ENCODE results near the gene SEPTIN3. TPM values are rescaled to one million over a fixed set of nuclear protein-coding genes. Genes with fewer than 3 reads are reported as not detected.

SEPTIN3 gene
- total RNA-seq, 2 donors from 2014 or later = not detected

DNA sequence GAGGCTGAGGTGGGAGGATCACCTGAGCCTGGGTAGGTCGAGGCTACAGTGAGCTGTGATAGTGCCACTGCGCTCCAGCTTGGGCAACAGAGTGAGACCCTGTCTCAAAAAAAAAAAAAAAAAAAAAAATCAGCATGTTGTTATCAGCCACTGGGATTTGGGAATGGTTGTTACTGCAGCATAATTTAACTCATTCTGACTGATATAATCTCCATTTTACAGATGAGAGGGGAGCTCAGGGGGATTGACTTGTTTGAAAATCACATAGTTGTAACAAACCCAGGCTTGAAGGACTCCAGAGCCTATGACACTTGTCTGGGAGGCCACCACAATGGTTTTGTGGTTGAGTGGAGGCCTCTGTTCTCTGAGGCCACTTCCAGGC, 3.0 kb upstream of the SEPTIN3 start:
- TF ChIP-seq CTCF (IDR thresholded peaks at IDR 0.05) = no peak

GRCh38 chr22:41966607-41967240, 2.5 kb upstream of the SEPTIN3 start:
- Histone ChIP-seq H3K4me3 (no peak overlapping the region), H3K9me3 (no peaks in the 10 kb centered on the region), H3K27me3 (replicated peaks; ENCODE audit: insufficient read depth) (no peaks in the 10 kb centered on the region), H3K27ac (no peak overlapping the region), H3K4me1 (ENCODE audit: control insufficient read depth in 1 of 2, low read depth in 2 of 2) (no peaks in the 10 kb centered on the region), H3K36me3 (no peaks in the 10 kb centered on the region)
- TF ChIP-seq CTCF (IDR thresholded peaks at IDR 0.05) = no peak
- DNase-seq (ENCODE audit: low spot score) = no peak
- no peak for ATAC-seq (ENCODE audit: insufficient number of reproducible peaks, low FRiP score, low read depth)

More for the DNA sequence above, 3.0 kb upstream of the SEPTIN3 start:
- Histone ChIP-seq H3K9me3 (no peaks in the 10 kb centered on the region), H3K36me3 (no peaks in the 10 kb centered on the region), H3K4me1 (ENCODE audit: control insufficient read depth in 1 of 2, low read depth in 2 of 2) (no peaks in the 10 kb centered on the region), H3K27ac (no peak overlapping the region), H3K27me3 (replicated peaks; ENCODE audit: insufficient read depth) (no peaks in the 10 kb centered on the region), H3K4me3 (no peak overlapping the region)
- no peak for DNase-seq (ENCODE audit: low spot score)
- no peak for ATAC-seq (ENCODE audit: insufficient number of reproducible peaks, low FRiP score, low read depth)

GRCh38 chr22:41968601-41969000, 642 bp upstream of the SEPTIN3 start:
- Histone ChIP-seq H3K36me3 (no peaks in the 10 kb centered on the region), H3K9me3 (no peaks in the 10 kb centered on the region), H3K27me3 (replicated peaks; ENCODE audit: insufficient read depth) (no peaks in the 10 kb centered on the region), H3K4me3 (no peak overlapping the region), H3K4me1 (ENCODE audit: control insufficient read depth in 1 of 2, low read depth in 2 of 2) (no peaks in the 10 kb centered on the region), H3K27ac (no peak overlapping the region)
- DNase-seq (ENCODE audit: low spot score) = no peak
- TF ChIP-seq CTCF (IDR thresholded peaks at IDR 0.05) = no peak
- no peak for ATAC-seq (ENCODE audit: insufficient number of reproducible peaks, low FRiP score, low read depth)

DNA sequence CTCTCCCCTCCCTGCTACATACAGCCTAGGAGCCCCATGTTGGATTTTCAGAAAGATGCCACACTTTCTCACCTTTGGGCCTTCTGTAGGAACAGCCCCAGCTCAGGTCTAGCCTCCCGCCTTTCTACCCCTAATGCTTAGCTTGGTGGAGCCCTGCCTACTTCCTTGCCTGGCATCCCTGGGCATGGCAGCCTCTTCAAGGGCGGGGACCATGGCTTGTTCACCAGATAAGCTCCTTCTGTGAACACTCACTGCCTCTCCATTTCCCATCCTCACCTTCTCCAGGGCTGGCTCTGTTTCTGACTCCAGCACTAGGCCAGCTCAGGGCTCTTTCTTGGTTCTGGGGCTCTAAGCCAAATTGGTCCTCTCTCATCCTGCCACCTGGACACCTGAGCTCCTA, 1.4 kb downstream of the SEPTIN3 start:
- DNase-seq (ENCODE audit: low spot score) (no peak), ATAC-seq (ENCODE audit: insufficient number of reproducible peaks, low FRiP score, low read depth) (no peak)
- Histone ChIP-seq H3K27me3 (replicated peaks; ENCODE audit: insufficient read depth) (no peaks in the 10 kb centered on the region), H3K4me1 (ENCODE audit: control insufficient read depth in 1 of 2, low read depth in 2 of 2) (no peaks in the 10 kb centered on the region), H3K36me3 (no peaks in the 10 kb centered on the region), H3K27ac (no peak overlapping the region), H3K9me3 (no peaks in the 10 kb centered on the region), H3K4me3 (no peak overlapping the region)
- TF ChIP-seq CTCF (IDR thresholded peaks at IDR 0.05) = no peak

GRCh38 chr22:41971431-41971830, 2.2 kb downstream of the SEPTIN3 start:
- DNase-seq (ENCODE audit: low spot score) (no peak), ATAC-seq (ENCODE audit: insufficient number of reproducible peaks, low FRiP score, low read depth) (no peak)
- no peak overlapping the region for H3K4me3 ChIP-seq
- no peak for TF ChIP-seq CTCF (IDR thresholded peaks at IDR 0.05)
- H3K27me3 ChIP-seq (replicated peaks; ENCODE audit: insufficient read depth) = peaks cover 5% of the 10 kb centered on the region
- no peaks in the 10 kb centered on the region for H3K9me3 ChIP-seq
- H3K4me1 ChIP-seq (ENCODE audit: control insufficient read depth in 1 of 2, low read depth in 2 of 2) = peaks cover 0 to 4% of the 10 kb centered on the region in 2 donors
- no peak overlapping the region for H3K27ac ChIP-seq
- no peaks in the 10 kb centered on the region for H3K36me3 ChIP-seq
